Mesenteric fat pad (tissue), 1 donor: ENCODE measurements around the gene PAX3. TPM values are rescaled to one million over a fixed set of nuclear protein-coding genes. Genes with fewer than 3 reads are reported as not detected.

ENCODE experiments used
- total RNA-seq: library from RNA; stranded (reverse); fragmentation: NEBNext Ultra II Directional; extraction: Animal tissue kit (Norgen Biotek cat#: 25700); gene quantifications from one replicate; pipeline ENCODE4 v1.2.1, GENCODE V29; 2021
- donor health status: DM: yes; HTN: yes; CAD: no.

Gene PAX3
- total RNA-seq, 1 donor from 2014 or later = not detected

Other genes starting within 250 kb of the PAX3 start
- not detected for gene SGPP2, start 125.5 kb upstream of the PAX3 start, total RNA-seq